OCI-LY3 (cell line): ENCODE results near the gene GPR31.

Experiments
- H2AFZ ChIP-seq: fragments of 200-600, 300-600 bp; shearing (Covaris generic); 2 replicates; pipeline ENCODE4 v1.6.0; 2014; ENCODE audit warnings: antibody characterized with exemption, low read depth, low read length
- H3K27ac ChIP-seq: fragments of 200-600, 300-600 bp; sonication (generic); 2 replicates; pipeline ENCODE4 v1.5.1; 2014; ENCODE audit warnings: mild to moderate bottlenecking, low read length, moderate library complexity, mixed read lengths
- H3K27me3 ChIP-seq: fragments of 200-600, 300-600 bp; sonication (generic); 2 replicates; pipeline ENCODE4 v1.6.1; 2014; ENCODE audit warnings: low read depth, low read length, mixed read lengths
- H3K36me3 ChIP-seq: fragments of 200-600, 300-600 bp; sonication (generic); replicated peaks from 2 replicates; pipeline ENCODE3; 2014; ENCODE audit warnings: low read depth, low read length, mixed read lengths
- H3K4me1 ChIP-seq: fragments of 300-600, 200-600 bp; sonication (generic); 2 replicates; pipeline ENCODE4 v1.6.1; 2014; ENCODE audit warnings: low read length, mixed read lengths
- H3K4me2 ChIP-seq: fragments of 200-600, 300-600 bp; sonication (generic); 2 replicates; pipeline ENCODE4 v1.6.1; 2014; ENCODE audit warnings: low read length, mixed read lengths
- H3K4me3 ChIP-seq: fragments of 300-600, 200-600 bp; sonication (generic); 2 replicates; pipeline ENCODE4 v1.5.1; 2014; ENCODE audit warnings: antibody characterized with exemption, mild to moderate bottlenecking, low read length, moderate library complexity
- H3K79me2 ChIP-seq: fragments of 300-600, 200-600 bp; shearing (Covaris generic); 2 replicates; pipeline ENCODE4 v1.6.1; 2014; ENCODE audit warnings: mild to moderate bottlenecking, low read length, mixed read lengths
- H3K9ac ChIP-seq: fragments of 300-600, 200-600 bp; shearing (Covaris generic); 2 replicates; pipeline ENCODE4 v1.6.0; 2014; ENCODE audit warnings: mild to moderate bottlenecking, low read length, moderate library complexity
- H3K9me3 ChIP-seq: fragments of 200-600, 300-600 bp; shearing (Covaris generic); 2 replicates; pipeline ENCODE4 v1.6.1; 2014; ENCODE audit warnings: low read length, mixed read lengths; ENCODE audit not compliant: insufficient read depth
- H4K20me1 ChIP-seq: fragments of 200-600, 300-600 bp; sonication (generic); 2 replicates; pipeline ENCODE4 v1.6.1; 2016; ENCODE audit warnings: low read length, mixed read lengths; ENCODE audit not compliant: insufficient read depth
- CTCF ChIP-seq: fragments of 200-600, 300-600 bp; sonication (generic); IDR thresholded peaks from 2 replicates; pipeline ENCODE4 v1.5.1; 2014; ENCODE audit warnings: antibody characterized with exemption, low read length, low read depth
- EZH2phosphoT487 ChIP-seq: fragments of 200-600 bp; shearing (Covaris generic); IDR thresholded peaks from 2 replicates; pipeline ENCODE4 v1.6.1; 2018; ENCODE audit warnings: antibody characterized with exemption, mixed run types, low read depth

Gene GPR31

GRCh38 chr6:167145461-167145860, 12.3 kb downstream of the GPR31 start:
- peaks cover 17% of the 10 kb centered on the region for H3K4me1 ChIP-seq
- no peak overlapping the region for H3K9ac ChIP-seq
- H3K4me3 ChIP-seq = no peak overlapping the region
- H3K27ac ChIP-seq = no peak overlapping the region
- H3K79me2 ChIP-seq = no peaks in the 10 kb centered on the region
- no peak overlapping the region for H3K4me2 ChIP-seq
- TF ChIP-seq CTCF (no peak), EZH2phosphoT487 (no peak)
- H2AFZ ChIP-seq = no peak overlapping the region
- no peaks in the 10 kb centered on the region for H3K36me3 ChIP-seq
- no peaks in the 10 kb centered on the region for H3K9me3 ChIP-seq
- no peaks in the 10 kb centered on the region for H4K20me1 ChIP-seq
- H3K27me3 ChIP-seq = peaks cover 25% of the 10 kb centered on the region

DNA sequence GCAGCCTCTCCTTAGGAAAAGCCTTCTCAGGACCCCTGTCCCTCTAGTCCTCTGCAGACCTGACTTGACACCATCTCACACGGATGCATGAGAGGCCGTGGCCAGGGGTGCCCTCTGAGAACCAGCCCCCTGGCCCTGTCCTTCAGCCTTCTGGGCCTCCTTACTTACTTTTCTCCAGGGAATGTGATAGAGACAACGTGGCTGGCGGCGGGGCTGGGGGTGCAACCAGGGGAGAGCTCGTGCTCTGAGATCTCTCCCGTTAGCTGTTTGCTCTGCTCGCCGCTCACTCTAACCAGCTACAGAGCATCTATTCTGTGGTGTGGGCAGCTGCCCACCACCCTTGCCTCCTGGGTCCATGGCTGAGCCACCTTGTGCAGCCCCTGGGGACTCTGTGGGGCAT, 14.7 kb downstream of the GPR31 start:
- TF ChIP-seq CTCF (no peak), EZH2phosphoT487 (no peak)
- no peaks in the 10 kb centered on the region for H3K9me3 ChIP-seq
- peaks cover 22% of the 10 kb centered on the region for H3K27me3 ChIP-seq

GRCh38 chr6:167142433-167142761, 15.4 kb downstream of the GPR31 start:
- Histone ChIP-seq H3K9ac (no peak overlapping the region), H4K20me1 (no peaks in the 10 kb centered on the region), H3K4me3 (no peak overlapping the region), H3K27ac (no peak overlapping the region), H3K79me2 (no peaks in the 10 kb centered on the region), H3K36me3 (no peaks in the 10 kb centered on the region), H3K27me3 (peaks cover 24% of the 10 kb centered on the region), H3K4me1 (peaks cover 21% of the 10 kb centered on the region), H3K4me2 (no peak overlapping the region), H3K9me3 (no peaks in the 10 kb centered on the region), H2AFZ (no peak overlapping the region)
- TF ChIP-seq EZH2phosphoT487 (no peak), CTCF (no peak)

More for the DNA sequence above, 14.7 kb downstream of the GPR31 start:
- Histone ChIP-seq H2AFZ (no peak overlapping the region), H3K36me3 (no peaks in the 10 kb centered on the region), H3K4me3 (no peak overlapping the region), H4K20me1 (no peaks in the 10 kb centered on the region), H3K27ac (no peak overlapping the region), H3K4me2 (no peak overlapping the region), H3K79me2 (no peaks in the 10 kb centered on the region), H3K9ac (no peak overlapping the region), H3K4me1 (peaks cover 21% of the 10 kb centered on the region)

- H3K4me3 ChIP-seq = no peak overlapping the region
- peaks cover 21% of the 10 kb centered on the region for H3K4me1 ChIP-seq
- no peaks in the 10 kb centered on the region for H3K36me3 ChIP-seq
- H3K27me3 ChIP-seq = peaks cover 28% of the 10 kb centered on the region
- TF ChIP-seq CTCF (peak; percentile 77), EZH2phosphoT487 (no peak)
- H3K4me2 ChIP-seq = no peak overlapping the region; the same call in 1 of the 2 replicates
- no peak overlapping the region for H2AFZ ChIP-seq
- no peaks in the 10 kb centered on the region for H3K79me2 ChIP-seq
- no peak overlapping the region for H3K27ac ChIP-seq
- H3K9me3 ChIP-seq = no peaks in the 10 kb centered on the region
- H4K20me1 ChIP-seq = no peaks in the 10 kb centered on the region
- H3K9ac ChIP-seq = no peak overlapping the region
These were observed 15.9 kb downstream of the GPR31 start for GRCh38 chr6:167141667-167142432.
